NCI-H2081 treated with DMSO at 0.1 percent for 48 hours (cell line): ENCODE measurements around the gene MEIOB.
"Not testable (repeated sequence)": the region's sequence is repeated elsewhere in the genome, so short reads cannot be mapped to it uniquely, and the experiment has no call there.

ENCODE experiments used
- DNase-seq: peaks from one replicate; lab custom pipeline; 2025; lab: John Stamatoyannopoulos, UW

Gene MEIOB

DNA sequence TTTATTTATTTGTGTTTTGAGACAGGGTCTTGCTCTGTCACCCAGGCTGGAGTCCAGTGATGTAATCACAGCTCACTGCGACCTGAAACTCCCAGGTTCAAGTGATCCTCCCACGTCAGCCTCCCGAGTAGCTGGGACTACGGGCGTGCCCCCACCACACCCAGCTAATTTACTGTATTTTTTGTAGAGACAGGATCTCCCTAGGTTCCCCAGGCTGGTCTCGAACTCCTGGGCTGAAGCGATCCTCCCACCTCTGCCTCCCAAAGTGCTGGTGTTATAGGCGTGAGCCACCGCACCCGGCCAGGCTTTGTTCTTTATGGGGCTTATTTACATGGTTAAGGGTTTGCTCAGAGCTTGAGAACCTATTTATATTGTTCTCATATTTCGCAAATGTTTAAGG, 5.8 kb upstream of the MEIOB start:
- no peak for DNase-seq

DNA sequence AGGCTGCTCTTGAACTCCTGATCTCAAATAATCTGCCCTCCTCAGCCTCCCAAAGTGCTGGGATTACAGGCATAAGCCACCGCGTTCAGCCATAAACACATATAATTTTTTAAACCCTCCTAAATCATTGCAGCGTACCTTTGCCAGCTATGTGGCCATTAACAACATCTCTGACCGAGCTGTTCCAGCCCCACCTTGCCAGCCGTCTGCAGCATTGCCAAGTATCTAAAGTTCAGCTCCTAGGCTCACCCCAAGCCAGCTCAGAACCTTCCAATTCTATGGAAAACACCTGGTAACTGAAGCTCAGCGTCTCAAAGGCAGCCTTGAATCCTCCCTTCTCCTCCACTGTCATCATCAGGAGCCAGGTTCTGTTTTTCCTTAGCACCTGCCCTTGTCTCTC, 5.1 kb upstream of the MEIOB start:
- no peak for DNase-seq

DNA sequence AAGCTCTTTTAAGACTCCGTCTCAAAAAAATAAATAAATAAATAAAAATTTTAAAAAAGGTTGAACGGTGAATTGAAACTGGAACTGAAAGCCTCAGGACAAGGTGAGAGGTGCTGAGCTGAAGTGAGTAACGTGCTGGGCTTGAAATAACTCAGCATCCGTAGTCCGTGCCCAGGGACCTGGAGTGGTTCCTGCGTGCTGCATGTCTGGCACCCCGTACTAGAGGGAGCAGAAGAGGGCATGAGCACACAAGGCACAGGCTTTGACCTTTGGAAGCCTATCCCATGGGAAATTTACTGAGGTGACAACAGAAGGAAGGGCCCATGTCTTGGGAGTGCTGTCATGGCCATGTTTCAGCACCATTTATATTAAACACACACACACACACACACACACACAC, 4.5 kb upstream of the MEIOB start:
- DNase-seq = no peak

DNA sequence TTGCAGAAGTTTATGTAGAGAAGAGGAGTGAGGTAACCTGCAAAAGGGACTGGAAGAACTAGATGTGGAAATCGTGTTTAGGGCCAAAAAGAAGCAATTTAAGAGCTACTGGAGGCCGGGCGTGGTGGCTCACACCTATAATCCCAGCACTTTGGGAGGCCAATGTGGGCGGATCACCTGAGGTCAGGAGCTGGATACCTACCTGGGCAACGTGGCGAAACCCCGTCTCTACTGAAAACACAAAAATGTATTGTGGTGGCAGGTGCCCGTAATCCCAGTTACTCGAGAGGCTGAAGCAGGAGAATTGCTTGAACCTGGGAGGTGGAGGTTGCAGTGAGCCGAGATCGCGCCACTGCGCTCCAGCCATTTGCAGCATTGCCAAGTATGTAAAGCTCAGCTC, 4.1 kb upstream of the MEIOB start:
- not testable (repeated sequence) for DNase-seq

DNA sequence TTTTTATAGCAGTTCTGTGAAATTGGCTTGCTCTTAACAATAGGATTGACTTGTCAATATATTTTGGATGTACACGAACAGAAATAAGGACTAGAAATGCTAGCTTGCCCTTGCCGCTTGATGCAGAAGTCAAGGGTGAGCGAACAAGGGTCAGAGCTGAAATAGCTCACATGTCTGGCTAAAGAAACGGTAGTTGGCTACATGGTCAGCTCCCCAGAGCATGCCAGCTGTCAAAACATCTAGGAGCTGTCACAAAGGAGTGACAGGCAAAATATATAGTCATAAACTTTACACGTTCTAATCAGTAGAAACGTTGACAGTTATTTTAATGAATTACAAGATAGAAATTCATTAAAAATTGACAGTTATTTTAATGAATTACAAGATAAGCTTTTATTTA, 2.9 kb upstream of the MEIOB start:
- DNase-seq = no peak

DNA sequence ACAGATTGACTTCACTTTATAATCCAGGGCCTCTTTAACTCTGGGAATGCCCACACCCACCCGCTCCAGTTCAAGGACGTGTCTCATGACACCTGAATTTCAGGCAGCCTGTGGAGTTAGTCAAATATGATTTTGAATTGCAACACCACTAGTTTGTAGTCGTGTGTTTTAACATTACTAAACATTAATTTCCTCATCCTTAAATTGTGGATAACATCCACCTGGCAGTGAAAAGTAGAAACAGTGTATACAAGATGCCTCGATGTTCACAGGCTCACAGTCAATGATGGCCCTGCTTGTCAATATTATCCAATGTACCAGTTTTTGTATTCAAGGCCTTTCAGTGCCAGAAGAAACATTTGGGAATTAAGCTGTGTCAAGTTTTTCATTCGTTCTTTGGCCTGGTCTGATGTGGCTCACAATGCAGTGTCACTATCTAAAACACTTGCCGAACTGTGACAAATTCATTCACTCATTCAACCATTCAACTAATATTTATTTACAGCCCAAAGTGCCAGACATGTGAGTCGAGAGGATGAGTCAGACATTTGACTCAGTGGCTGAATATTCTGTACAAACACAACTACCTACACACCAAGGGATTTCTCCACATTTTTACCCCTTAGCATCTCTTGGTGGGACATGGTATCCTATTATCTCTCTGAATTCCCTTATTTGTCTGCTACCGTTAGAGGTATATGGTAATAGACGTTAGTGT, 1.4 kb downstream of the MEIOB start:
- no peak for DNase-seq

DNA sequence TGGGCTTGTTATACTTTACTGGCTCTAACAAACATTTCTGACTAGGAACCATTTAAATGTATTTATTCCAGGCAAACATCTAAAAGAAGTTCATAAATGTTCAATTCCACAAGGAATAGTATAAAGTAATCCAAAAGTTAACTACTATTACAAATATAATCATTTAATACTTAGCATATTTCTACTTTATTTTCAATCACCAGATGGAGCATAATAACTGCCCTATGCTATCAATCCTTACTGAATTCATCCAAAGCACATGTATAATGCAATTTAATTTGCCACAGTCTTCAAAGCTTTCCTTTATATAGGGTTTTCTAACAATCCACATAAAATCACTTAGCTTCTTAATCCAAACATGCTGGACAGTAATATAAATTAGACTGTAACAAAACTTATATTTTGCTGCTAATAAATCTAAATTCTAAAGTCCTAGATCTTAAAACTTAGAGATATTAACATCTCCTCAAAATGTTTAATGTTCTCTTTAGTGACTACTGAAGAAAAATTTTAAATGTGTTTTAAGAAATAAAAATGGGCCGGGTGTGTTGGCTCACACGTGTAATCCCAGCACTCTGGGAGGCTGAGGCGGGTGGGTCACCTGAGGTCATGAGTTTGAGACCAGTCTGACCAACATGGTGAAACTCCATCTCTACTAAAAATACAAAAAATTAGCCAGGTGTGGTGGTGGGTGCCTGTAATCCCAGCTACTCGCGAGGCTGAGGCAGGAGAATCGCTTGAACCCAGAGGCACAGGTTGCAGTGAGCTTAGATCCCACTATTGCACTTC, 5.9 kb downstream of the MEIOB start:
- DNase-seq = no peak

DNA sequence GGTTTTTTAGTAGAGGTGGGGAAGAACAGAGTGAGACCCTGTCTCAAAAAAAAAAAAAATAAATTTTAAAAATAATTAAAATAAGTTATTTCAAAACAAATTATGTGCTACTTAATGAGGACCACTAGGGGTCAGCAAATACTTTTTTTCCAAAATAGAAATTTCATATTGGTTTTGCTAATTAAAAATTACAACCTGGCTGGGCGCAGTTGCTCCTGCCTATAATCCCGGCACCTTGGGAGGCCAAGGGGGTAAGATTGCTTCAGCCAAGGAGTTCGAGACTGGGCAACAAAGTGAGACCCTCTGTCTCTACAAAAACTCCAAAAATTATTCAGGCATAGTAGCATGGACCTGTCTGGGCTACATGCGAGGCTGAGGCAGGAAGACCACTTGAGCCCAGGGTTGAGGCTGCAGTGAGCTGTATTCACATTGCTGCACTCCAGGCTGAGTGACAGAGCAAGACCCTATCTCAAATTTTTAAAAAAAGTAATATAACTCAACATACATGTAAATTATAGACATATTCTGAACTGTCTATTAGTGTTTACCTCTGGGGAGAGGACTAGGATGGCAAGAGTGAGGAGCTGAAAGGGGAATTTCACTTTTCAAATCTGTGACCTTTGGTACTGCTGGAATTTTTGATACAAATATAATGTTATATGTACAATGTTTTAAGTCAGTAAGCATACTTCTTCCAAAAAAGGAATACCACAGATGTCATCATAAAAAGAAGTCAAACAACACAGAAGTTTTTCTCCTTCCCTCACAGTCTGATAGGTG, 8.1 kb downstream of the MEIOB start:
- no peak for DNase-seq

DNA sequence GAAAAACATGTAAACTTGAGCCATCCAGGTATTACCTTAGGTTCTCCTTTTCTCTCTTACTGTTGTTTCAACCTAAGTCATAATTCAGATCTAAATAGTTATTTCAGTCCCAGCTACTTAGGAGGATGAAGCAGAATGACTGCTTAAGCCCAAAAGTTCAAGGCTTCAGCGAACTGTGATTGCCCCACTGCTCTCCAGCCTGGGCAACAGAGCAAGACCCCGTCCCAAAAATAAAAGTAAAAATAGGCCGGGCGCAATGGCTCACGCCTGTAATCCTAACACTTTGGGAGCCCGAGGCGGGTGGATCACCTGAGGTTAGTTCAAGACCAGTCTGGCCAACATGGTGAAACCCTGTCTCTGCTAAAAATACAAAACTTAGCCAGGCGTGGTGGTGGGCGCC, 9.6 kb downstream of the MEIOB start:
- no peak for DNase-seq

DNA sequence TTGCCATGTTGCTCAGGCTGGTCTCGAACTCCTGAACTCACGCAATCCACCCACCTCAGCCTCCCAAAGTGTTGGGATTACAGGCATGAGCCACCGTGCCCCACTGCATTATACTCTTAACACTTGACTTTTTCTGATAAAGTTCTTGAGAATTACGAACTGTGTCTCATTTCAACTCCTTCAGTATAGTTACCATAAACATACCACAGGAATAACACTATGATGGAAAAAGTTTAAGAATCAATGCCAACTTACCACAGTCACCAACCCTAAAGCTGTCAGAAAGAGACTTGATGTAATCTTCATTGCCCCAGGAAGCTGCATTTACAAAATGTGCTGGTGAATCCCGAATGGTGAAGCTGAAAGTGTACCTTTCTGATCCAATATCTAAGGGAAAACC, 10.2 kb downstream of the MEIOB start:
- no peak for DNase-seq

DNA sequence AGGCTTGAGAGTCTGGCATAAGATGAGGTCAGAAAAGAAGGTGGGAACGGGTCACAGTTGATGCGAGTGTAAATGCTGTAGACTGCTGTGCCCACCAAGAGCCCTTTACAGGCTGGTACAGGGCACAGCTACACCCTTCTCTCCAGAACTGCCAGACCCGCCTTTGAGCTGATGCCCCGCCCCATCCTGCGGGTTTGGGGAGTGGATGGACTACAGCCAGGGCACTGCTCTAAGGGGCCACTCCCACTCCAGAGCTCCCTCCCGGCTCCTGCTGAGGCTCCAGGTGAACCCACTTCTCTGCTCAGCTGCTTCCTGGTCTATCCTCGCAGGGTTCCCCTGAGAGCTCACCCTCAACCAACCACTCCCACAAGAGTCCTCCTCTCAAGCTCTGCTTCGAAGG, 12.3 kb downstream of the MEIOB start:
- no peak for DNase-seq

DNA sequence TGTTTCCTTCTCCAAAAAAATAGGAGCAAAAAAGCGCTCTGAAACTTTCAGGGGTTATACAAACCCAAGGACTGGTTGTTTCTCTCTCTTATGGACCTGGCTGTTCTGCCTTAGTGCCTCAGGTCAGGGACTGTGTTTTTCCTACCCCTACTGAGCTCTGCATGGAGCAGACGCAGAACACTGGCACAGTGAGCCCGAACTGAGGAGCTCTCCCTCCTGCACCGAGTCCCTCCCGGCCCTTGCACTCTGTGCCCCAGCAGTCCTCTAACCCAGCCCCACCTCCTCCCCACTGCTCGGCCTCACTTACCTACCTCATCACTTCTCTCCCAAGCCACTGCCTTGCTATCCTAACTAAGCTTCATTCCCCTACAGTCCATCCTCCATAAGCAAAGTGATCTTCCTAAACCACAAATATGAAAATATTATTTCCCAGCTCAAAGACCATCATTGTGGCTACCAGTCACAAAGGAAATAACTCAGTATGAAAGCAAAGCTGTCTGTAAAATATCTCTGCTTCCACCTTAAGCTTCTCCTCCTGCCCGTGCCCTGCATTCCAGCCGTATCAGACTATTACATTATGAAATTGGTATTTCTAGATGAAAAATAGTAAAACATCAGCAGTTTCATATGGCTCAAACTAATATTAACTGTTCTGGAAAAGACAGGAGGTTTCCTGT, 13.6 kb downstream of the MEIOB start:
- no peak for DNase-seq

DNA sequence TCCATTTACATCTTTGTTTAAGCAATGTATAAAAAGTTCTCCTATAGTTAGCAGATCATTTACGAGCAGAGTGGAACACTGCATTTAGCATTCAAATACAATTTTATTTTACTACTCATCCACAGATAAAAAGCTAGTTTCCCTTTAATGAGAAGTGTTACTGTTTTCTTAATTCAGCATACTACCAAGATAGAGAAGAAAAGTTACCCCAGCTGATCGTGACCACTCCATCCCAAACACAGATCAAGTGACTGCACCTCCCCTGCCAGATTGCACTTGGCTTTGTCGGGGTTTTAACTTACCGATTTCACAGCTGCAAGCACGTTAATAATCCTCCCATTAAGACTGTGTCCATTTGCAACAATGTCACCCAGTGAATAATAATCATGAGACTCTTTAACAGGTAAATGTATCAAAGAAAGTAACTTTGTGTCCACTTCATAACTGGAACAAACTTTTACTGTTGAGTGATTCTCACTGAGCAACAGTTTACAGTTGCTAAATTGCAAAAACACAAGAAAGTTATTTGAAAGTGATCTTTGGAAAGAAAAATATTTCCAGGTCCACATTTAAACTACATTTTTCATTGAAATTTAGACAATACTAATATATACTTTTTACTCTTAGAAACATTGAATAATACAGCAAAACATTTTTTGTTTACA, 14.4 kb downstream of the MEIOB start:
- DNase-seq = no peak

DNA sequence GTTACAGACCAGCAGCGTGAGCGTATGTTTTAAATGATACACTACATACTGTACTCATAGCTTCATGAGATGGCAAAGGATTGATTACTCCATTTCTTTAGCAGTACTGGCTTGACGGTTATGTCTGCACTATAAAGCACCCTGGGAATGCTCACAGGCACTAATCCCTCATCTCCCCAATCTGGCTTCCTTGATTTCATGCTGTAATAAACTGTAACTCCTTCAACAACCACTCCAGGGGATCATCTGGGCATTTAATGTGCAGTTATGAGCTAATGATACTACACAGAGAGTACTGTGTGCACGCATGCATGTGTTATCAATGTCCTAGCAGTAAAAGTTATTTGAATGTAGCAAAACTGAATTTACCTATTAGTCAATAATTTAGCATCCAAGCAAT, 20.2 kb downstream of the MEIOB start:
- no peak for DNase-seq

DNA sequence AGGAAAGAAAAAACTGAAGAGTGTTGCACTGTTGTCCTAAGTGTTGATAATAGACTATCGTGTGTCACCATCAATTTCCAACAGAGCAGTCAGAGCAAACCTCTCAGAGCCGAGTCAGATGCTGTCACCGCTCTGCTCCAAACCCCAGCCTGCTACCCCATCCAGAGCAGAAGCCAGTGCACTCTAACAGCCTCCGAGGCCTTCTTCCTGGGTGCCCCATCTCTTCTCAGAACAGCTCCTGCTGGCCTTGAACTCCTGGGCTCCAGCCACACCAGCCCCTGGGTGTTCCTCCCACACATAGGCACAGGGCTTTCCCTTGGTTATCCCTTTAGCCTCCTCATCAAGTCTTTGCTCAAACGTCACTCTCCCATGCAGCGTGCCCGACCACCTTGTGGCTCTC, 21.0 kb downstream of the MEIOB start:
- no peak for DNase-seq

DNA sequence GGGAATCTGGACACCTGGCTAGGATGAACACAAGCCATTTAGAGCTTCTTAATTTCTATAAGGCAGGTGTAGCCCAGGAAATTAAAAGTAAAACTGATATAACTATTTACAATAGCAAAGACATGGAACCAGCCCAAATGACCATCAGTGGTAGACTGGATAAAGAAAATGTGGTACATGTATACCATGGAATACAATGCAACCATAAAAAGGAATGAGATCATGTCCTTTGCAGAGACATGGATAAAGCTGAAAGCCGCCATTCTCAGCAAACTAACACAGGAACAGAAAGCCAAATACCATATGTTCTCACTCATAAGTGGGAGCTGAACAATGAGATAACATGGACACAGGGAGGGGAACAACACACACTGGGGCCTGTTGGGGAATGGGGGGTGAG, 25.5 kb downstream of the MEIOB start:
- no peak for DNase-seq

DNA sequence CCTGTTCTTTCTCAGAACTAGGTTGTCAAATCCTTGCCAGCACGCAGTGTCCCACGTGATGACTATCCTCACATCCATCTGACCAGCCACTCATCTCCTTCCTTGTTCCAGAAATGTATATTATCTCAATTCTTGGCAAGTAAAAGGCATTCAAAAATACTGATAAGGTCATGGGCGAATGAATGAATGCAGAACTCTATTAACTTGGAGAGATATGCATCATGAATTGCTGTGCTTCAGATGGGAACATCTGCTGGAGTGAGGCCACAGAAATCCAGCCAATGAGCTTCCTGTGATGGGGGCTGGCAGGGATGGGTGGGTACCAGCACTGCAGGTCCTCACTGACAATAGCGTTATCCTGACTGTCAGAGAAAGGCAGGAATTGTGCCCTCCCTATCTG, 26.0 kb downstream of the MEIOB start:
- DNase-seq = no peak

DNA sequence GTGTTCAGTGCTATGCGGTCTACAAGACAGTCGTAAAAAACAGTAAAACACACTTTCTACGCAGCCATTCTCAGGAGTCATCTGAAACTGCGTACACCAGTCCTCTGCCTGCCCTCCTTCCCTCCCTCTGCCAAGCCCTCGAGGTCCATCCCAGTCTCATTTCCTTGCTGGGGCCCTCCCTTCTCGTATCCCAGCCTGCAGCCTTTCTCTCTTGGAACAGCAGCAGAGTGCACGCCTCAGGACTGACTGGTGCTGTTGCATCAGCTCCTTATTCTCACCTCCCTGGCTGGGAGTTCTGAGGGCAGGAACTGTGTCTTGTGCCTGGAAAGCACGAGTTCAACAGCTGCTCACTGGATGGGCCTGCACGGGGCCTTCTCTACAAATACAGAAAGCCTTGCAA, 32.4 kb downstream of the MEIOB start:
- DNase-seq = no peak

DNA sequence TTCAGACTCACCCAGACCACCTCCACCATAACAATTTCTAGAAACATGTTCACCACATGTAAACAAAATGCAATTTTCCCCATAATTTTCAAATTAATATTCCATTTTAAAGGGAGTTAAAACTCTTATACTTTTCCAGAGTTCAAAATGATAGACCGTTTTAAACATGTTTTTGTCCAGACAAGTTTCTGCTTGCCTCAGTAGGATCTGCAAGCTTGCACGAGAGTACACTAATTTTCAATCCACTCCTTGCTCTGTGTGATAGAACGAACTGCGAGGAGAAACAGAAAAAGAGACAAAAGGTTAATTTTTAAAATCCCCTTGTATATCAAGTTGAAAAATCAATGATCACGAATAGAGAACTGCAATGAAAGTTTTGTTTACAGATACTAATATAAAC, 37.9 kb downstream of the MEIOB start:
- no peak for DNase-seq

DNA sequence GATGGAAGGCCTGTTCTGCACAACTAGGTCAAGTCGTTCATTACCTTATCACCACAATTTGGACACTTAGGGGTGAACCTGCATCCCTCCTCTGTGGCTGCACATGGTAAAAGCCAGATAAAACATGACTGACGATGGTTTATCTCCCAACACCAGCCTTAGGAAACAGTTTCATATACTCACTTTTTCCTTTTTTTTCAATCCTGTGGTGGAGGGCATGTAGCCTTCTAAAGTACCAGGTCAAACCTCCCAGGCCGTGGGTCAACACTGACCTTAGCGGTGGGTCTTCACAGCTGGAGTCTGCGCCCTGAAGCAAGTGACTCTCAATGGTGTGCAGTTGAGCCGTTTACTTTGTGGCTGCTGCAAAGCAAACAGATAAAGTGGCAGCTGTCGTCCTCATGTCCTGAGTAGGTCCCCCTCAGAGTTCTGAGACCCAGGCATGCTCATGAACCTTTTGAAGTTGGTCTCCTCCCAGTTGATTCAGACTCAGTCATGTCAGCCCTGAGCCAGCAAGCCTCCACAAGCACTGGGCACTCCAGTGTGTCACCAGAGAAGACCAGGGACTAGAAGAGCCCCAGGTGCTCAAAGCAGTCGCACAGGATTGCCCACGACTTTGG, 39.0 kb downstream of the MEIOB start:
- DNase-seq = no peak
